HG03095 (cell line): ENCODE data around the gene TNN.

Source experiments
- ATAC-seq: cut with Tn5 transposase; IDR thresholded peaks from one replicate; pipeline ENCODE4 v1.9.1; 2021; ENCODE audit warnings: moderate library complexity; ENCODE audit not compliant: unreplicated experiment

TNN gene

GRCh38 chr1:175062858-175063257 is 4.8 kb upstream of the TNN start:
- ATAC-seq: no peak

GRCh38 chr1:175070818-175071217 is 3.2 kb downstream of the TNN start:
- ATAC-seq: no peak

GRCh38 chr1:175071276-175071943 is 3.8 kb downstream of the TNN start:
- no peak for ATAC-seq

GRCh38 chr1:175072099-175072951 is 4.7 kb downstream of the TNN start:
- ATAC-seq: peak; percentile 83

- no peak for ATAC-seq
These were observed 5.4 kb downstream of the TNN start for GRCh38 chr1:175073061-175073460.

GRCh38 chr1:175073633-175074032 is 6.0 kb downstream of the TNN start:
- no peak for ATAC-seq

GRCh38 chr1:175075572-175076568 is 8.2 kb downstream of the TNN start:
- no peak for ATAC-seq

- no peak for ATAC-seq
These were observed 9.9 kb downstream of the TNN start for GRCh38 chr1:175077356-175078030.

- no peak for ATAC-seq
These were observed 11.0 kb downstream of the TNN start for GRCh38 chr1:175078629-175079028.

- ATAC-seq: no peak
These were observed 11.7 kb downstream of the TNN start for GRCh38 chr1:175079338-175079737.

- ATAC-seq: no peak
These were observed 12.4 kb downstream of the TNN start for GRCh38 chr1:175080030-175080429.

- no peak for ATAC-seq
These were observed 14.3 kb downstream of the TNN start for GRCh38 chr1:175081983-175082382.

GRCh38 chr1:175088525-175088951 is 20.9 kb downstream of the TNN start:
- no peak for ATAC-seq

- no peak for ATAC-seq
These were observed 21.6 kb downstream of the TNN start for GRCh38 chr1:175089136-175089718.

GRCh38 chr1:175090780-175091179 is 23.1 kb downstream of the TNN start:
- no peak for ATAC-seq

- ATAC-seq: no peak
These were observed 27.0 kb downstream of the TNN start for GRCh38 chr1:175094626-175095025.

- ATAC-seq: no peak
These were observed 27.4 kb downstream of the TNN start for GRCh38 chr1:175095069-175095468.

GRCh38 chr1:175095978-175096607 is 28.5 kb downstream of the TNN start:
- no peak for ATAC-seq

GRCh38 chr1:175097361-175097760 is 29.7 kb downstream of the TNN start:
- no peak for ATAC-seq

- ATAC-seq: no peak
These were observed 32.3 kb downstream of the TNN start for GRCh38 chr1:175099916-175100315.
